Smooth muscle cell (in vitro differentiated cells): ENCODE results near the gene ZDHHC14. TPM values are rescaled to one million over a fixed set of nuclear protein-coding genes. Genes with fewer than 3 reads are reported as not detected.

Source experiments
- DNase-seq: peaks from one replicate; lab custom pipeline; 2025; ENCODE audit not compliant: unreplicated experiment; lab: John Stamatoyannopoulos, UW
- H2AFZ ChIP-seq: fragments of 200-600 bp; sonication (generic); 2 replicates; pipeline ENCODE4 v1.6.0; 2016; ENCODE audit warnings: antibody characterized with exemption, low read depth, mild to moderate bottlenecking
- H3F3A ChIP-seq: fragments of 200-600 bp; sonication (generic); 2 replicates; pipeline ENCODE4 v1.6.0; 2017; ENCODE audit warnings: antibody characterized with exemption, low read depth
- H3K27ac ChIP-seq: fragments of 200-600 bp; sonication (generic); 2 replicates; pipeline ENCODE4 v1.5.1; 2016; ENCODE audit warnings: low read depth, mild to moderate bottlenecking
- H3K27me3 ChIP-seq: fragments of 200-600 bp; sonication (generic); 2 replicates; pipeline ENCODE4 v1.6.1; 2016; ENCODE audit warnings: low read depth, mild to moderate bottlenecking
- H3K36me3 ChIP-seq: fragments of 200-600 bp; sonication (generic); 2 replicates; pipeline ENCODE4 v1.5.1; 2016; ENCODE audit warnings: low read depth
- H3K4me1 ChIP-seq: fragments of 200-600 bp; sonication (generic); 2 replicates; pipeline ENCODE4 v1.5.1; 2016; ENCODE audit warnings: low read depth
- H3K4me2 ChIP-seq: fragments of 200-600 bp; sonication (generic); 2 replicates; pipeline ENCODE4 v1.6.0; 2016; ENCODE audit warnings: mild to moderate bottlenecking
- H3K4me3 ChIP-seq: fragments of 200-600 bp; sonication (generic); 2 replicates; pipeline ENCODE4 v1.5.1; 2016; ENCODE audit warnings: mild to moderate bottlenecking
- H3K79me2 ChIP-seq: fragments of 200-600 bp; sonication (generic); 2 replicates; pipeline ENCODE4 v1.6.0; 2016; ENCODE audit warnings: low read depth, mild to moderate bottlenecking
- H3K9ac ChIP-seq: fragments of 200-600 bp; sonication (generic); 2 replicates; pipeline ENCODE4 v1.6.0; 2016; ENCODE audit warnings: low read depth
- H3K9me3 ChIP-seq: fragments of 200-600 bp; sonication (generic); replicated peaks from 2 replicates; pipeline ENCODE4 v1.5.1; 2016; ENCODE audit warnings: low read depth
- H4K20me1 ChIP-seq: fragments of 200-600 bp; sonication (generic); 2 replicates; pipeline ENCODE4 v1.6.0; 2016; ENCODE audit warnings: low read depth
- CTCF ChIP-seq: fragments of 200-600 bp; sonication (generic); IDR thresholded peaks from 2 replicates; pipeline ENCODE4 v1.5.1; 2017; ENCODE audit warnings: borderline replicate concordance, mild to moderate bottlenecking, antibody characterized with exemption; ENCODE audit not compliant: insufficient read depth, poor library complexity, severe bottlenecking
- WGBS: methylation state at CpG from one replicate; pipeline ENCODE4 v1.1.7; 2016; ENCODE audit warnings: low lambda C conversion rate; 5-methylcytosine and 5-hydroxymethylcytosine counted together
- polyA plus RNA-seq: library from polyadenylated mRNA; unstranded; fragments of >200 nt; fragmentation: Nextera tagmentation; extraction: Ambion mirVana; gene quantifications from 2 replicates; pipeline ENCODE4 v1.2.1, GENCODE V29; 2016
- total RNA-seq: library from RNA; depleted of rRNA; stranded (reverse); fragments of >200 nt; gene quantifications from 2 replicates; pipeline ENCODE4 v1.2.3, GENCODE V29; 2014

ZDHHC14 gene
- total and polyA plus RNA-seq, 2 experiments from 2014 or later: 1.3 to 1.6 TPM

DNA sequence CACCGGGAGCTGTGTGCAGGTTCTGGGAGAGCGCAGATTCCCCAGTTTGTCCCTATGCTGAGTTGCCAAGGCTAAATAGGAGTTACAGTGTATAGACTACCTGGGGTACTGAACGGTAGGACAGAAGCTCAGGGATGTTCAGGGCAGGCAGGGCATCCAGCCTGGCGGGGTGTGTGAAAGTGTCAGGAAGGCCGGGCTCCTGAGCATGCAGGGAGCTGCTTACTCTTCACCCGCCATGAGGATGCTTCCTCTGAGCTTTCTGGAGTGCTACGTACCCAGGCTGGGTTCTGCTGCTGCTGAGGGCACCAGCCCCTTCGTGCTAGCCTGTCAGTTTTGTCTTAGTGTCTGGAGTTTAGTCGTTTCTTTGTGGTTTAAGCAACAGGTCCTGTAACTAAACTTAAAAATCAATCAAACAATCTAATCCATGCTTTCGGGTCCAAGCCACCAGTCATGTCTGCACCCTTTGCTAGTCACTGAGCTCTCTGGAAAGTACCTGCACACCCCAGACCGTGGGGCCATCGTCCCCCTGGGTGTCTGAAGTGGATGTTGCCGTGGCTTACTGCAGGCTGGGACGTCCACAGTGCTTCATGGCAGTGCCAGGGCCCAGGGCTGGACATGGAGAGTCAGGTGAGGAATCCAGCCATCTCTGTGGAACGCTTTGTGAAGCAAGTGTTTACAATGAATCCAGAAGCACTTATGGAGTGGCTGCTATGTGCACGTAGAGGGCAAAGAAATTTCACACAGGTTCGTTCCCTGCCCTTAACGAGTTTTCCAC lies 221.7 kb downstream of the ZDHHC14 start:
- Histone ChIP-seq H3K27me3 (no peaks in the 10 kb centered on the region), H3K4me1 (peaks cover 6% of the 10 kb centered on the region), H3K9me3 (no peaks in the 10 kb centered on the region), H3K27ac (no peak overlapping the region), H3K79me2 (no peaks in the 10 kb centered on the region), H3K9ac (no peak overlapping the region), H3K4me3 (no peak overlapping the region), H3F3A (no peaks in the 10 kb centered on the region), H4K20me1 (no peaks in the 10 kb centered on the region), H3K36me3 (no peaks in the 10 kb centered on the region), H2AFZ (no peak overlapping the region), H3K4me2 (no peak overlapping the region)
- 94% methylated on average over 18 of the region's 18 CpGs for WGBS
- DNase-seq: no peak
- TF ChIP-seq CTCF: no peak

DNA sequence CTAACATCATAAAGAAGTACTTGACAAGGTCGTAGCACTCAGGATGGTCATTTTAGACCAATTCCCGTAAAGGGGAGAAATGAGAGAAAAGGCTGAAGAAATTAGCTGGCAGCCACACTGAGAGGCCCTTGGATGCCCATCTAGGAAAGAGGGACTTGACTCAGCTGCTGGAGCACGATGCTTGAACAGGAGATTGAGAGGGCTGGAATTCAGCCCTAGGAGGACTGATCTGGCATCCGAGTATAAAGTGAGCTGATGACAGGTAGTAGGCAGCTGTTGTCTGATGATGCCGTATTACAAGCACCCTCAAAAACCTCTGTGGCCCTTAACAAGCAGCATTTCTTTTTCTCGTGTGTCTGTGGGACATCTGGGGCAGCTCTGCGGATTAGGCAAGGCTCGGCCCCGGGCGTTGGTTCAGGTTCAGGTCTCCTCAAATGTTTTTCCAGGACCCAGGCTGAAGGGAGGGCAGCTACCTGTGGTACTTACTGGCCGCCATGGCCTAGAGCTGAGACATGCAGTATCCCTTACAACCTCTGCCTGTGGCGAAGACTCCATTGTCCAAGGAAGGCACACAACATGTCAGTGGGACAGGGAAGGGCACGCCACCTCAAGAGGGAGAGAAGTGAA lies 222.4 kb downstream of the ZDHHC14 start:
- Histone ChIP-seq H3F3A (no peaks in the 10 kb centered on the region), H3K79me2 (no peaks in the 10 kb centered on the region), H3K4me2 (no peak overlapping the region), H3K36me3 (no peaks in the 10 kb centered on the region), H3K27me3 (no peaks in the 10 kb centered on the region), H3K27ac (no peak overlapping the region), H3K9me3 (no peaks in the 10 kb centered on the region), H4K20me1 (no peaks in the 10 kb centered on the region), H3K4me3 (no peak overlapping the region), H3K9ac (no peak overlapping the region), H3K4me1 (peaks cover 6% of the 10 kb centered on the region), H2AFZ (no peak overlapping the region)
- whole genome bisulfite sequencing: 90% methylated on average over 13 of the region's 13 CpGs
- TF ChIP-seq CTCF: no peak
- no peak for DNase-seq

DNA sequence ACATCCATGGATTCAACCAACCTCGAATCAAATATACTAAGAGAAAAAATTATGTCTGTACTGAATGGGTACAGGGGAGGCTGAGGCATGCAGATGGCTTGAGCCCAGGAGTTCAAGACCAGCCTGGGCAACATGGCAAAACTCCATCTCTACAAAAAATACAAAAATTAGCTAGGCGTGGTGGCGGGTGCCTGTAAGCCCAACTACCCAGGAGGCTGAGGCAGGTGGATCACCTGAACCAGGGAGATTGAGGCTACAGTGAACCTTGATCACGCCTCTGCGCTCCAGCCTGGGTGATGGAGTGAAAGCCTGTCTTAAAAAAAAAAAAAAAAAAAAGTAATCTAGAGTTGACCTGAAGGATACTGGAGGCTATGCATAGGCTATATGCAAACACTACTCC lies 223.0 kb downstream of the ZDHHC14 start:
- H3K9ac ChIP-seq: no peak overlapping the region
- H3F3A ChIP-seq: no peaks in the 10 kb centered on the region
- no peaks in the 10 kb centered on the region for H4K20me1 ChIP-seq
- H3K36me3 ChIP-seq: no peaks in the 10 kb centered on the region
- H3K4me2 ChIP-seq: no peak overlapping the region
- H3K4me3 ChIP-seq: no peak overlapping the region
- TF ChIP-seq CTCF: no peak
- DNase-seq: no peak
- H3K27me3 ChIP-seq: no peaks in the 10 kb centered on the region
- no peak overlapping the region for H2AFZ ChIP-seq
- peaks cover 6% of the 10 kb centered on the region for H3K4me1 ChIP-seq
- WGBS: 97% methylated on average over 5 of the region's 5 CpGs
- no peaks in the 10 kb centered on the region for H3K9me3 ChIP-seq
- no peaks in the 10 kb centered on the region for H3K79me2 ChIP-seq
- no peak overlapping the region for H3K27ac ChIP-seq
